DND-41 (cell line): ENCODE results near the gene MYT1.

Experiments
- CTCF ChIP-seq: IDR thresholded peaks from 2 replicates; pipeline ENCODE4 v1.5.1; 2012; ENCODE audit warnings: borderline replicate concordance, low read length, moderate library complexity, mild to moderate bottlenecking; ENCODE audit not compliant: poor library complexity, severe bottlenecking; ENCODE audit errors: extremely low read depth
- EZH2 ChIP-seq: IDR thresholded peaks from 3 replicates; pipeline ENCODE4 v1.6.1; 2012; ENCODE audit warnings: borderline replicate concordance, low read depth, mild to moderate bottlenecking, moderate library complexity, low read length, inconsistent platforms; ENCODE audit not compliant: severe bottlenecking

GRCh38 chr20:64276817-64277216 lies 112.6 kb downstream of the MYT1 start:
- TF ChIP-seq CTCF (no peak), EZH2 (no peak)
